Lower leg skin (tissue), 3 donors: ENCODE measurements around the gene LRP6.

Source experiments
- CTCF ChIP-seq, 3 donors: fragments of 450-650 bp; IDR thresholded peaks; one replicate each; pipeline ENCODE4 v1.5.1; 2016; ENCODE audit warnings: antibody characterized with exemption in 3 of 3, mild to moderate bottlenecking in 3 of 3, moderate library complexity in 2 of 3
- POLR2A ChIP-seq, 2 donors: fragments of 450-650 bp; IDR thresholded peaks; one replicate each; pipeline ENCODE4 v1.6.1; 2016 to 2017; ENCODE audit warnings: antibody characterized with exemption in 2 of 2, mild to moderate bottlenecking in 1 of 2, moderate library complexity in 1 of 2

GRCh38 chr12:12091977-12092663, 174.7 kb downstream of the LRP6 start:
- TF ChIP-seq CTCF (IDR thresholded peaks at IDR 0.05) (no peak), POLR2A (IDR thresholded peaks at IDR 0.05) (no peak)
